GM21381 (cell line): ENCODE results near the gene GPX1.
"Not testable (repeated sequence)": the region's sequence is repeated elsewhere in the genome, so short reads cannot be mapped to it uniquely, and the experiment has no call there.

Experiments
- ATAC-seq: cut with Tn5 transposase; IDR thresholded peaks from one replicate; pipeline ENCODE4 v1.9.1; 2021; ENCODE audit warnings: mild to moderate bottlenecking, moderate library complexity; ENCODE audit not compliant: unreplicated experiment

GPX1 gene

DNA sequence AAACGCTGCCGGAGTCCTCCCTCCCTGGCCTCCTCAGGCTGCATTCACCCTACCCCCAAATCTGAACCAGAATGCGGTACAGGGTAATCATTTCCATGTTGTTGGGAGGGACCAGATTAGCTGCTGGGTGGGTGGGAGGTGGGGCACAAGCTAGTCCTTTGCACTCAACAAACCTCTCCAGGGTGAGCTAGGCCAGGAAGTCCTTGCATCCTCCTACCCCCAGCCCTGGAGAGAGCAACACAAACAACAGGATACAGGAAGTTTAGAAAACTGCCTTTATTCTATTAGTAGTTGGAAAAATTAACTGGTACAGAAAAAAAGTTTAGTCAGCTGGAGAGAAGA, 702 bp upstream of the GPX1 start:
- peak; percentile 18 for ATAC-seq

- peak; percentile 10 for ATAC-seq
These were observed 523 bp downstream of the GPX1 start for GRCh38 chr3:49357443-49358216.

DNA sequence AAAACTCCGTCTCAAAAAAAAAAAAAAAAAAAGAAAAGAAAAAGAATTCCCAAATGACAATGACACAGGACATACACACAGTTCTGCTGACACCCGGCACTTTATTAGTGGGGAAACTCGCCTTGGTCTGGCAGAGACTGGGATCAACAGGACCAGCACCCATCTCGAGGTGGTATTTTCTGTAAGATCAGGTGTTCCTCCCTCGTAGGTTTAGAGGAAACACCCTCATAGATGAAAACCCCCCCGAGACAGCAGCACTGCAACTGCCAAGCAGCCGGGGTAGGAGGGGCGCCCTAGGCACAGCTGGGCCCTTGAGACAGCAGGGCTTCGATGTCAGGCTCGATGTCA, 1.1 kb downstream of the GPX1 start:
- not testable (repeated sequence) for ATAC-seq

GRCh38 chr3:49352890-49353421, 5.2 kb downstream of the GPX1 start:
- ATAC-seq: no peak

GRCh38 chr3:49352281-49352680, 5.9 kb downstream of the GPX1 start:
- no peak for ATAC-seq

- no peak for ATAC-seq
These were observed 6.6 kb downstream of the GPX1 start for GRCh38 chr3:49351521-49352011.

GRCh38 chr3:49349348-49350114, 8.6 kb downstream of the GPX1 start:
- ATAC-seq: no peak

- ATAC-seq: not testable (repeated sequence)
These were observed 9.8 kb downstream of the GPX1 start for GRCh38 chr3:49348361-49348760.

DNA sequence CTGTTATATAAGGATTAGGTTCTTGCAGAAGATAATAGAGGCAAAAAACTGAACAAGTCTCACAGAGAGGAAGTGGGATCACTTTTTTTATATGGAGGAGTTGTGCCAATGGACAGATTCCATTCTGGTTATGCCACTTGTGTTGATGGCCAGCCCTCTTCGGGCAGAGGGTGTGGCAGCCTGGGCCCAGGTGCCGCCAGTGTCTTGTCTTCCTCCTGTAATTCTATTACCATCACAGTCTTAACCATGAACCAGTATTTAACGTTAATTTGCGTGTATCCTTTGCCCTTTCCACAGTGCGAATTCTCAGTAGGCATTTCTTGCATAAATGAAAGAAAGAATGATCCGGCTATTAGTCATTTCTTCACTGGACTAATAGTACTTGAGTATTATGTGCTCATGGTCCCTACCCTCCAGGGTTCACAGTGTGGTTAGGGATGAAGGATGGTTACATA, 11.3 kb downstream of the GPX1 start:
- no peak for ATAC-seq

DNA sequence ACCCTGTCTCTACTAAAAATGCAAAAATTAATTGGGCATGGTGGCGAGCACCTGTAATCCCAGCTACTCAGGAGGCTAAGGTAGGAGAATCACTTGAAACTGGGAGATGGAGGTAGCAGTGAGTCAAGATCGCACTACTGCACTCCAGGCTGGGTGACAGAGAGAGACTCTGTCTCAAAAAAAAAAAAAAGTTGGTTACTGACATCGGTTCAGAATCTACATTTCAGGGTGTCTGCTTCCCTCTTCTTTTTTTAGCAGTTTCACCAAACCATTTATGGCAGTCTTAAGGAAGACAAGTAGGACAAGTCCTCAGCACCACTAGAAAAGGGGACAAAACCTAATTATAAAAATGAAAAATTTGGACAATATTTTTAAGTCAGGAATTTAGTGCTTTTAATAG, 15.0 kb downstream of the GPX1 start:
- ATAC-seq: no peak

DNA sequence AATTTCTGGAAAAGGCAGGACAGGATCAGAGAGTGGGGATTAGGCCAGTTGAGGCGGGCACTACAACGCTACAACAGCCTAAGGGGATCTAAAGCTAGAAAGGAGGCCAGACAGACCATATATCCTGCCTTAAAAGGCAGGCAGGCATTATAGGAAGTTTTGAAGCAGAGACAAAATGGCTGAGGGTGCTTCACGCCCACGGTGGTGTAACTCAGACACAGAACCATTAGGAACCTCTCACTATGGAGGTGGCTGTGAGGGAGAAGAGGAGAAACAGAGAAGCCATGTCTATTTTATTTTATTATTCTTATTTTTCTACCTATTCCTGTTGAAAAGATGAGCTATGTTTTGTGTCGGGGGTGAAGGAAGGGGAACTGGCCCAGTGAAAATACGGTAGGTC, 16.2 kb downstream of the GPX1 start:
- ATAC-seq: no peak

DNA sequence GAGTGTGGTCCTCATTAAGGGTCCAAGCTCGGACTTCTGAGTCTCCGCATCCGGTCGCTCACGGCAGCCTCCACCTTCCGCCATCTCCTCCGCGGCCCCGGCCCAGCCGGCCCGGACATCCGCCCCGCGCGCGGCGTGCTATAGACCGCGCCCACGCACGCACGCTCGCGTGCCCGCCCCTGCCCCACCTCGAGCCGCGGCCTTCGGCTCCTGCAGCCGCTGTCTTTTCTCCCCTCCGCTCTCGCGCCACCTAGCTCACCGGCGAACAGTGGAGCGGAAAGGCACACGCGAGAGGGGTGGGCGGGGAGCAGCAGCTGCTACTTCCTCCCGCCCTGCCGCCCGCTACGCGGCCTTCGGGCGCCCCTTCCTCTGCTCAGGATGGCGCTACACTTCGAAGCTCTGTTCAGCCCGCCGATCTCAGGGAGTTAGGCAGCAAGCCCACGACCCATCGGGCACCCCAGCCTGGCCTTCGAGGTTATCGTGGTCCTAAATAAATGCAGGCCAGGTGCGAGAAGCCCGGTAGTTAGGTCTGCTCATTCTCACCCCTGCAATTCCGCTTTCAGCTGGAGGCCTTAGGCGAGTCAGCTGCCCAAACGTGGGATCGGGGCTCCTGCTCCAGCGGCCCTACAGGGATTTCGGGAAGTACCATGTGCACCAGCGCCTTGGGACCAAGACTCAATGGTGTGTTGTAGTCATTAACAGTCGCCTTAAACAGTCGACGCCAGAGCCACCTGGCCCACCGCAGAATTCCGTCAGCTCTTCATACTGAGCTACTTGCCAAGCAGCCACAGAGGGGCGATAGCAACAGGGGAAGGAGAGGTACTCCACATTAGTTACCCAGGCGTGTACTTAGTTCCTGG, 18.0 kb downstream of the GPX1 start, which contains the start of gene USP4:
Gene USP4, minus strand, starts transcription at position 113 of the 860 bp plus-strand sequence. Its CDS starts 29 bp downstream, at position 84.
- peak; percentile 79 for ATAC-seq

DNA sequence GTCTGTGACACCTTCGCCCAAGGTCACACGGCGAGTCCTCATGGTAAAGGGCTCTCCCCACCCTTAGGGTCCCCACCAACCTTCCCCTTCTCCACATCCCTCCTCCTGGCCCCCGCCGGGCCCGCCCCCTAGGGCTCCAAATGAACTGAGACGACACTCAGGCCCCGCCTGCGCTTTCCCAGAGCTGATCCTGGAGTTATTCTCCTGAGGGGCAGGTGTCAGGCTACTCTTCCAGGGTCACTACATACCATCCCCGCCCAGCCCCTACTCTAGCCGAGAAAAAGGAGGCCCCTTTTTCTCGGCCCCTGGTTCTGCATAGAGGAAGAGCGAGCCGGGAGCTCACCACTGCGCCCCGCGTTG, 18.6 kb downstream of the GPX1 start:
- no peak for ATAC-seq

- no peak for ATAC-seq
These were observed 24.1 kb downstream of the GPX1 start for GRCh38 chr3:49333916-49334633.

DNA sequence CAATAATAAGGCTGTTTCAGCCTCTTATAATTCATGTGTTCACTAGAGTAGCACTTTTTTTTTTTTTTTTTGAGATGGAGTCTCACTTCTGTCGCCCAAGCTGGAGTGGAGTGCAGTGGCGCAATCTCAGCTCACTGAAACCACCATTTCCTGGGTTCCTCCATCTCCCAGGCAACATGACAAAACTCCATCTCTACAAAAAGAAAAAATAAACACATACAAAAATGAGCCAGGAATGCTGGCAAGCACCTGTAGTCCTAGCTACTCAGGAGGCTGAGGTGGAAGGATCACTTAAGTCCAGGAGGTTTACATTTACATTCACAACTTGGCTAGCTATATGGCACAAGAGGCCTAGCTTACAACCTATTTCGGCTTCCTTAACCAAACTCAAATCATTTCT, 25.1 kb downstream of the GPX1 start:
- no peak for ATAC-seq

GRCh38 chr3:49329186-49329585, 29.0 kb downstream of the GPX1 start:
- ATAC-seq: no peak

GRCh38 chr3:49328350-49328749, 29.8 kb downstream of the GPX1 start:
- ATAC-seq: not testable (repeated sequence)

GRCh38 chr3:49327485-49327884, 30.7 kb downstream of the GPX1 start:
- ATAC-seq: no peak

DNA sequence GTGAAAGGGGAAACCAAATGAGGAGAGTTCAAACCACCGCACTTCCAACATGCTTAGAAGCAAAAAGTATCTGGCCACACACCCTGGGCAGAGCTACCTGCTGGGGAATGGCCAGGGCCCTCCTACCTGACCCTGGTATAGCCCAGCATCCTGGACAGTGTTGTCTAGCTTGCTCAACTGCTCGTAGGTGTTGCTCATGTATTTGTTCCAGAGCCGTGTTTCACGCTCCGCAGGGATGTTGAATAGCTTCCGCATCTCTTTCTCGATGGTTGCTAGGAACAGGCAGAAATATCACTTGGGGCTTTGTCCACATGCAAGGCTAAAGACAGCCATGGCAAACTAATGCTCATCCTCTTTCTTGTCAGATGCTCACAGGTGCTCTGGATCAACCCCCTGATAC, 33.4 kb downstream of the GPX1 start:
- no peak for ATAC-seq

DNA sequence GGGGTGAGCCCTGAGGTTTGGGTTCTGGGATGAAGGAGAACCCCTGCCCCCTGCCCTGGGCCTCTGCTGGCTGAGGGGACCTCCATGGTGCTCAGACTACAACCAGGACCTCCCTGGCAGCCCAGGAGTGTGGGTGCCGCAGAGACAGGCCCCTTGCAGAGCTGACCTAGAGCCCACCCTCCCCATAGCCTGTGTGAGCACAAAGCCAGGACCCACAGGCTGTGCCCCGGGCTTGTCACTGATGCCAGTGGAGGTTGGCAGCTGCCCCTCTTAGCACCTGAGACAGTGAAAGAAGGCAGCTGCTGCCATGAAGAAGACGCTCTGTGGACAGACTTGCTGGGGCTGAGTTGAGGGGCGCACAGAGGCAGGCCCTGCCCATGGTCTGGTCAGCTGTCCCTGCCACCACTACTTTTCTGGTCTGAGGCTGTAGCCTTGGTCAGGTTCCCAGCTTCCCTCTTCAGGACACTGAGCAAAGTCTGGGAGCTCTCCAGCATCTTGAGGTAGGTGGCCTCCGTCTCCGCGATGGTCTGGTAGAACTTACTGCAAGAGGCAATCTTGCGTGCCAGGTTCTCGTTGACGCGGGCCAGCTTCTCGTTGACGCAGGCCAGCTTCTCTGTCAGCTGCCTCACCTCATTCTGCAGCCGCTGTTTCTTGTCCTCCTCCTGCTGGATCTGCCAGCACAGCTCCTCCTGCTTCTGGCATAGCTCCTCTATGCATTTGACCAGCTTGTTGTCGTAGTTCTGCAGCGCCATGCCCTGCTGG, 41.3 kb downstream of the GPX1 start:
- ATAC-seq: no peak
